Effector memory CD8-positive, alpha-beta T cell (primary cell): ENCODE measurements around the gene TRIM72.
"Not testable (repeated sequence)": the region's sequence is repeated elsewhere in the genome, so short reads cannot be mapped to it uniquely, and the experiment has no call there.

Experiments used
- ATAC-seq: fragments of 150-1000 bp; cut with Tn5 transposase; replicated peaks from 2 replicates; pipeline ENCODE4 v1.10.0; 2021; ENCODE audit warnings: mild to moderate bottlenecking, moderate library complexity
- DNase-seq, 3 experiments: peaks; one replicate each; pipeline ENCODE4 v3.0.0; 2021
- H3K27ac Mint-ChIP-seq, 2 donors: one replicate each; pipeline ENCODE4 v1.8.0; 2022; ENCODE audit warnings: mild to moderate bottlenecking in 2 of 2, mixed read lengths in 2 of 2, moderate library complexity in 2 of 2
- H3K27me3 Mint-ChIP-seq, 2 donors: one replicate each; pipeline ENCODE4 v1.8.0; 2022; ENCODE audit warnings: mixed read lengths in 2 of 2
- H3K36me3 Mint-ChIP-seq: one replicate; pipeline ENCODE4 v1.8.0; 2022; ENCODE audit warnings: mild to moderate bottlenecking, moderate library complexity, mixed read lengths; ENCODE audit not compliant: insufficient read depth
- H3K4me1 Mint-ChIP-seq, 2 donors: one replicate each; pipeline ENCODE4 v1.8.0; 2022; ENCODE audit warnings: low read depth in 2 of 2, mixed read lengths in 2 of 2
- H3K4me3 Mint-ChIP-seq, 2 donors: one replicate each; pipeline ENCODE4 v1.8.0; 2022; ENCODE audit warnings: mild to moderate bottlenecking in 2 of 2, mixed read lengths in 2 of 2, moderate library complexity in 2 of 2
- H3K9me3 Mint-ChIP-seq, 2 donors: one replicate each; pipeline ENCODE4 v1.8.0; 2022; ENCODE audit warnings: mixed read lengths in 2 of 2

TRIM72 gene

GRCh38 chr16:31265329-31266245 lies 51.7 kb downstream of the TRIM72 start:
- peak; percentile 96 for ATAC-seq
- peaks cover 27% of the 10 kb centered on the region for H3K36me3 Mint-ChIP-seq
- peaks cover 38 to 45% of the 10 kb centered on the region in 2 donors for H3K4me1 Mint-ChIP-seq
- H3K27ac Mint-ChIP-seq, result peak overlapping the region; percentile 94 to 97
- H3K9me3 Mint-ChIP-seq, result no peaks in the 10 kb centered on the region
- H3K4me3 Mint-ChIP-seq, result peak overlapping the region; percentile 66 to 70
- peaks cover 0 to 9% of the 10 kb centered on the region in 2 donors for H3K27me3 Mint-ChIP-seq
- DNase-seq, result peak; percentile 42 to 49 (median 43)

- Mint-ChIP-seq H3K27ac (peak overlapping the region; percentile 62 to 90), H3K36me3 (peaks cover 27% of the 10 kb centered on the region), H3K27me3 (peaks cover 0 to 20% of the 10 kb centered on the region in 2 donors), H3K4me3 (peak overlapping the region in 1 of 2 donors; percentile 25), H3K9me3 (no peaks in the 10 kb centered on the region), H3K4me1 (peaks cover 29 to 34% of the 10 kb centered on the region in 2 donors)
- ATAC-seq, result no peak
- DNase-seq, result no peak
Observed at GRCh38 chr16:31267332-31268032, 53.6 kb downstream of the TRIM72 start.

GRCh38 chr16:31268033-31268365 lies 54.1 kb downstream of the TRIM72 start:
- peaks cover 0 to 20% of the 10 kb centered on the region in 2 donors for H3K27me3 Mint-ChIP-seq
- peaks cover 26% of the 10 kb centered on the region for H3K36me3 Mint-ChIP-seq
- no peak for DNase-seq
- peak overlapping the region; percentile 62 to 90 for H3K27ac Mint-ChIP-seq
- H3K4me3 Mint-ChIP-seq, result no peak overlapping the region
- ATAC-seq, result no peak
- no peaks in the 10 kb centered on the region for H3K9me3 Mint-ChIP-seq
- H3K4me1 Mint-ChIP-seq, result peaks cover 26 to 30% of the 10 kb centered on the region in 2 donors

GRCh38 chr16:31268891-31269290 lies 55.0 kb downstream of the TRIM72 start:
- ATAC-seq (no peak), DNase-seq (no peak)
- Mint-ChIP-seq H3K36me3 (peaks cover 25% of the 10 kb centered on the region), H3K27ac (peak overlapping the region in 1 of 2 donors; percentile 44), H3K9me3 (no peaks in the 10 kb centered on the region), H3K4me1 (peaks cover 21 to 24% of the 10 kb centered on the region in 2 donors), H3K27me3 (peaks cover 0 to 20% of the 10 kb centered on the region in 2 donors), H3K4me3 (no peak overlapping the region)

GRCh38 chr16:31269541-31269940 lies 55.6 kb downstream of the TRIM72 start:
- no peak for ATAC-seq
- DNase-seq, result no peak
- peaks cover 21 to 24% of the 10 kb centered on the region in 2 donors for H3K4me1 Mint-ChIP-seq
- no peak overlapping the region for H3K27ac Mint-ChIP-seq
- peaks cover 0 to 20% of the 10 kb centered on the region in 2 donors for H3K27me3 Mint-ChIP-seq
- no peak overlapping the region for H3K4me3 Mint-ChIP-seq
- peaks cover 25% of the 10 kb centered on the region for H3K36me3 Mint-ChIP-seq
- no peaks in the 10 kb centered on the region for H3K9me3 Mint-ChIP-seq

- Mint-ChIP-seq H3K4me1 (peaks cover 19 to 24% of the 10 kb centered on the region in 2 donors), H3K27me3 (peaks cover 0 to 20% of the 10 kb centered on the region in 2 donors), H3K36me3 (peaks cover 24% of the 10 kb centered on the region)
- not testable (repeated sequence) for DNase-seq, H3K9me3 Mint-ChIP-seq, H3K27ac Mint-ChIP-seq, H3K4me3 Mint-ChIP-seq, ATAC-seq
Observed at GRCh38 chr16:31269973-31270372, 56.1 kb downstream of the TRIM72 start.

- Mint-ChIP-seq H3K9me3 (no peaks in the 10 kb centered on the region), H3K27me3 (peaks cover 0 to 20% of the 10 kb centered on the region in 2 donors), H3K27ac (no peak overlapping the region), H3K4me1 (peaks cover 11 to 15% of the 10 kb centered on the region in 2 donors), H3K4me3 (no peak overlapping the region), H3K36me3 (peaks cover 16% of the 10 kb centered on the region)
- no peak for DNase-seq
- ATAC-seq, result no peak
Observed at GRCh38 chr16:31270795-31271194, 56.9 kb downstream of the TRIM72 start.

GRCh38 chr16:31271621-31272190 lies 57.8 kb downstream of the TRIM72 start:
- Mint-ChIP-seq H3K27ac (no peak overlapping the region), H3K36me3 (peaks cover 18% of the 10 kb centered on the region), H3K4me1 (peaks cover 8 to 11% of the 10 kb centered on the region in 2 donors), H3K4me3 (no peak overlapping the region), H3K9me3 (no peaks in the 10 kb centered on the region), H3K27me3 (peaks cover 0 to 20% of the 10 kb centered on the region in 2 donors)
- DNase-seq, result no peak
- no peak for ATAC-seq

- peaks cover 19% of the 10 kb centered on the region for H3K36me3 Mint-ChIP-seq
- no peak overlapping the region for H3K27ac Mint-ChIP-seq
- H3K9me3 Mint-ChIP-seq, result no peaks in the 10 kb centered on the region
- no peak for ATAC-seq
- no peak for DNase-seq
- H3K4me1 Mint-ChIP-seq, result peaks cover 4 to 5% of the 10 kb centered on the region in 2 donors
- peaks cover 0 to 13% of the 10 kb centered on the region in 2 donors for H3K27me3 Mint-ChIP-seq
- H3K4me3 Mint-ChIP-seq, result no peak overlapping the region
Observed at GRCh38 chr16:31273187-31273586, 59.3 kb downstream of the TRIM72 start.

GRCh38 chr16:31273676-31274075 lies 59.8 kb downstream of the TRIM72 start:
- ATAC-seq, result no peak
- Mint-ChIP-seq H3K4me3 (no peak overlapping the region), H3K36me3 (peaks cover 19% of the 10 kb centered on the region), H3K27ac (no peak overlapping the region), H3K9me3 (no peaks in the 10 kb centered on the region), H3K4me1 (peaks cover 2% of the 10 kb centered on the region in 2 donors), H3K27me3 (peaks cover 0 to 11% of the 10 kb centered on the region in 2 donors)
- no peak for DNase-seq

GRCh38 chr16:31274831-31275816 lies 61.2 kb downstream of the TRIM72 start:
- Mint-ChIP-seq H3K36me3 (peaks cover 19% of the 10 kb centered on the region), H3K9me3 (no peaks in the 10 kb centered on the region), H3K4me3 (no peak overlapping the region), H3K27ac (no peak overlapping the region), H3K27me3 (peaks cover 0 to 11% of the 10 kb centered on the region in 2 donors), H3K4me1 (no peaks in the 10 kb centered on the region)
- DNase-seq (no peak), ATAC-seq (no peak)

GRCh38 chr16:31276600-31276999 lies 62.7 kb downstream of the TRIM72 start:
- H3K36me3 Mint-ChIP-seq, result peaks cover 19% of the 10 kb centered on the region
- ATAC-seq (no peak), DNase-seq (no peak)
- no peak overlapping the region for H3K4me3 Mint-ChIP-seq
- H3K27ac Mint-ChIP-seq, result no peak overlapping the region
- H3K27me3 Mint-ChIP-seq, result peaks cover 0 to 8% of the 10 kb centered on the region in 2 donors
- H3K4me1 Mint-ChIP-seq, result no peaks in the 10 kb centered on the region
- H3K9me3 Mint-ChIP-seq, result no peaks in the 10 kb centered on the region
